HG03060 (cell line): Measurements from ENCODE around the gene GLUL.
"Not testable (repeated sequence)": the region's sequence is repeated elsewhere in the genome, so short reads cannot be mapped to it uniquely, and the experiment has no call there.

Source experiments
- ATAC-seq: cut with Tn5 transposase; IDR thresholded peaks from one replicate; pipeline ENCODE4 v1.9.1; 2021; ENCODE audit warnings: low read depth, moderate number of reproducible peaks; ENCODE audit not compliant: unreplicated experiment

GLUL gene

DNA sequence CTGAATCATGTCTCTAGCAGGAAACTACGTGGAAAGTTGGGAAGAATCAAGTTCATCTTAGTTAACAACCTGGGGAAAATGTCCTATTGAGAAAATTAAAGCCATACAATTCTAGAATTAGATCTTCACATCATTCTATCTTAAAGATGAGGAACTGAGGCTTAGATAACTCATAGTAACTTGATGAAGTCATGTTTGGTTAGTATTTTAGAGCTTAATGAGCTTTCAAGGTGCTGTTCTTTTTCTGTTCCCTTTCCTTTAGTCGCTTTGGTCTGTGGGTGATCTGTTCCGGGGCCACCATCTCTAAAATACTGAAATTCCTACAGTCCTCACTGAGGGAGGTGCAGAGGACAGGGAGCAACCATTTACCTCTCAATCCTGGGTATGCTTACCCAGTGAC, 4.3 kb upstream of the GLUL start:
- ATAC-seq: no peak

DNA sequence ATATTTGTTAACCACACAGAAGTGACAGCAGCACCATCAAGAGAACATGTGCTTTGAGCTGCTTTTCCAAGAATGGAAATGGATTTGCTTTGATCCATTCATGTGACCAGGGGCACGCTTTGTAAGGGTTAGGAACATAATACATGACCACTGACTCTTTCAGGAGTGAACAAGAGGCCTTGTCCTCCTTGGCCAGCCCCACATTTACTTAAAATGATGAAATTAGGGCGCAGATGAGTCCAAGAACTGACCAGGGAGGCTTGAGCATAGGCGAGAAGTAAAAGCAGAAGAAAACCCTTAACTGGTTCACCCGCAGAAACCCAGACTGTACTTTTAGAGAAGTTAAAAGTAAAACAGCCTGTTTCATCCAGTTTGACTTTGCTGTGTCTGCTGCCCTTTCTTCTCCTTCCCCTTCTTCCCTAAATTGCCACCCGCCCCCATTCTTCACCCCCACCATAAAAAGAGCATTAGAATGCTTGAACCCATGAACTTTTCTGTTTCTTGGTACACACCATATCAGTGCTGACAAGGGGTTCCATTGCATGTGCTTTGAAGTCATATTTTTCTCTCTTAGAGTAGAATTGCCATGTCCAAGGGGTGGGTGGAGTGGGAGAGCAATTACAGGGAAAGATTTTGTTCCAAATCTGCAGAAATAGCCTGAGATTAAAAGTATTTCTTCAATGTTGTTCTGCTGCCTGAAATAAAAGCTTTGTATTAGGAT, 2.6 kb upstream of the GLUL start:
- ATAC-seq: no peak

DNA sequence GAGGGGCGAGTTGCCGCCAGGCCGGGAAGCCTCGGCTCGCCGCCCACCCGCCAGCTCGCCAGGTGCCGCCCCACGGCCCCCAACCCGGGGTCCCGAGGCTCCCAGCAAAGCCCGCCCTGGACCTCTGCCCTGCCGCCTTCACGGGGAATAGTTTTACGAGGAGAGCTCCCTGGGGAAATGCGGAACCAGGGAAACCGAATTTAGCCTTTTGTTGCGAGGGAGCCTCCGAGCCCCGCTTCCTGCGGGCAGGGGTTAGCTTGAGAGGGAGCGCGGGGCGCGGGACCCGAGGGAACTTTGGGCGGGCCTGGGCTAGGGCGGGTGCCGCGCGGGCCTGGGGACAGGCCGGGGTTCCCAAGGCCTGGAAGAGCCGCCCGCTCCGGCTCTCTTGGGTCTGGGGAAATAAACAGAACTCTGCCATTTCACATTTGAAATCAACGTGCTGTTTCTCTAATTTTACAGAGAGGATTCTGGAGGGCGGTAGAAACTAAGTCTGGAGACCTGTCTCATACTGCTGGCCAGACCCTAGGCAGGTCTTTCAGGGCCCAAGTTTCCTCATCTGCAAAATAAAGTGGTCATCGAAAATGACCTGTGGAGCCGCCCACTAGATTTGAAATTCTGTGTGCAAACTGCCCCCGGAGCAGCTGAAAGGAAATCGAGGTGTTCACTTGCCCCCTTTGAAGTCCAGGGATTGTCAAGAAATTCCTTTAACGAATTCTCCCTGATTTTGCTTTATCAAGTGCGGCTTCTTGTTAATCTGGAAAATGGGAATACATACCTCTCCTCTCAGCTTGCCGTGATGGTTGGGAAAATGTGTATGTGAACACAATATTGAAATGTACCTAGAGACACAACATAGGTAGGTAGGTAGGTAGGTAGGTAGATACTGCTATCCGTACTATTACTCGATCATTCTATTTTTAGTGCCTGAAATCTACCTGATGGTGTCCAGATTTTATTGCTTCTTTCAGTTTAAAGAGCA, 749 bp upstream of the GLUL start:
- no peak for ATAC-seq

DNA sequence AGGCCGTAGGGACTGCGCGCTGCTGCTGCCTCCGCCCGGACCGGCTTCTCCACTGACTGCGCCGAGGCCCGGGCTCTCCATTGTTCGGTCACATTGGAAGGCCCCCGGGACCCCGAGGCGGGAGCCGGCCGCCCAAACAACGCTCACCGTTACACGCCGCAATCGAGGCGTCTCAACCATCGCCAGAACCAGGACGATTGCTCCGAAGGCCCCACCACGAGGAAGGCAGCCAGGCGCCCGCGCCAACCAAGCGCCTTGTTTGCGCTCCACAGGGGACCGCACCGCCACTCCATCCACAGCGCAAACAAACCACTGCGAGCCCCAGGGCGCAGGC, 595 bp downstream of the GLUL start:
- ATAC-seq: no peak

DNA sequence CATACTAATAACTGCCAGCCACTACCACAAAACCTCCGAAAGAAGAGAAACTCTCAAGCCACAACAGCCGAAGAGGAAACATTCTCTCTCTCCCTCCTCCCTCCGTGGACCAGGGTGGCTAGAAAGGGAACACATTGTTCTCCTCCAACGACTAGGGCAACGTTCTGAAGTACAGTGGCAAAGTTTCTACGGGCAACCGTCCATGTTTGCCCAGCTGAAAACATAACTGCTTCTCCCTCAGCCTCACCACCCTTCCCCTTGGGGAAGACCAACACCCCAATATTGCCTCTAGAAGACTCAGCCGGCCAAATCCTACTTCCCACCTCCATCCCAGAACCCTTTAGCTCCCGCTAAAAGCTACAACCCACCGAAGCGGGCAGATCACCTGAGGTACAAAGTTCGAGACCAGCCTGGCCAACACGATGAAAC, 2.0 kb downstream of the GLUL start:
- ATAC-seq: no peak

DNA sequence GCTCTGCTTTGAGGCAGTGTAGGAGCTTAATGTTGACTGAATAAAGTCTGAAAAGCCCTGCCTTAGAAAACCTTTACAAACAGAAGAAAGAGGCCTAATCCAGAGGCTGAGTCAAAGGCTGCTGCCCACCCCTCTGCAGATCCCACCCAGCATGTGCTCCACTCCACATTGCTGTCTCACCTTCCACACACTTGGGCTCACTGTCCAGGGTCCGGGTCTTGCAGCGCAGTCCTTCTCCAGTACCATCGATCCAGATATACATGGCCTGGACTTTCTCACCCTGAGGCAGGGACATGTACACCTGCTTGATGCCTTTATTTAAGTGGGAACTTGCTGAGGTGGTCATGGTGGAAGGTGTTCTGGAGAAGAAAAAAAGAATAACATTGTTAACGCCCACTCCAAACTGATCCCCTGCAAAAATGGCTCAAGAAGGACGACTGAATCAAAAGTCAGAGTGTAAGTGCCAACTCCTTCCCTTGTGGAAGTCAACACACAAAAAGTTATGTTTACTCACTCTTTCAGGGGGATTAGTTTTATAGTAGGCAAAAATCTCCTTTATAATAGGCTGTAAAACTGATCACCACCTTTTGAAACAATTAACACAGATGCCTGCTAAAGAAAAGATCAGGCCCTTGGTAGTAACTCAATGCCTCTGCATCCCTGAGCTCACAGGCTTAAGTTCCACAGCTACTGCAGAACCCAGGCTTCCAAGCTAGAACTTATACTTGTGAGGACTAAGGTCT, 3.0 kb downstream of the GLUL start:
- ATAC-seq: no peak

DNA sequence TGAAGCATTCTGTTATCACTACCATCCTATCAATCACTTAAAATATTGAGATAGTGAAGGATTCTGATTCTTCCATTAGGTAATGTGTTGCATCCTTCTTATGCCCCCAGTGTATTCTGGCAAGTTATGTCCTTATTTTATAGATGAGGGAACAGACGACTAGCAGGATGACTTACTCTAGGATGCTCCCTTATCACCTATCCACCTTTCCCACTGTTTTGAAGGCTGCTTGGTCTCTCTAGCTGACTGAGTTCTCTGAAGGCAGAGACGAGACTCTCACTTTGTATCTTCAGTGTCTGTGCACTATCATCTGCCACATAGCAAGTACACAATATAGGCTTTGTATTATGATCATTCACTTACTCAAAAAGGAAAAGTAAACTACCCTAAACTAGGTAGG, 4.0 kb downstream of the GLUL start:
- no peak for ATAC-seq

DNA sequence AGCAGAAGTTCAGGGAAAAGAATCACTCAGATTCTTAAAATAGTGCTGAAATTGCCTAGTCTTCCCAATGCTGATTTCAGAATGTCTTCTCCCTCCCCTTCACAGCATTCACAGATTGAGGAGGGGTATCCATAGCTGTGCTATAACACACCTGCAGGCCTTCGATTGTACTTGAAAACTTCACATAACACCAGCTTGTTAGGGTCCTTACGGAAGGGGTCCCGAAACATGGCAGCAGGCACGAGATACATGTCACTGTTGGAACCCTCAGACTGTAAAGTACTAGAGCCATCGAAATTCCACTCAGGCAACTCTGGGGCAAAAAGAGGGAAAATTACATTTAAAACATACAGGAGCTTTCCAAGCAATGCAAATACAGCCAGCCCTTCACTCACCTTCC, 4.6 kb downstream of the GLUL start:
- ATAC-seq: no peak

DNA sequence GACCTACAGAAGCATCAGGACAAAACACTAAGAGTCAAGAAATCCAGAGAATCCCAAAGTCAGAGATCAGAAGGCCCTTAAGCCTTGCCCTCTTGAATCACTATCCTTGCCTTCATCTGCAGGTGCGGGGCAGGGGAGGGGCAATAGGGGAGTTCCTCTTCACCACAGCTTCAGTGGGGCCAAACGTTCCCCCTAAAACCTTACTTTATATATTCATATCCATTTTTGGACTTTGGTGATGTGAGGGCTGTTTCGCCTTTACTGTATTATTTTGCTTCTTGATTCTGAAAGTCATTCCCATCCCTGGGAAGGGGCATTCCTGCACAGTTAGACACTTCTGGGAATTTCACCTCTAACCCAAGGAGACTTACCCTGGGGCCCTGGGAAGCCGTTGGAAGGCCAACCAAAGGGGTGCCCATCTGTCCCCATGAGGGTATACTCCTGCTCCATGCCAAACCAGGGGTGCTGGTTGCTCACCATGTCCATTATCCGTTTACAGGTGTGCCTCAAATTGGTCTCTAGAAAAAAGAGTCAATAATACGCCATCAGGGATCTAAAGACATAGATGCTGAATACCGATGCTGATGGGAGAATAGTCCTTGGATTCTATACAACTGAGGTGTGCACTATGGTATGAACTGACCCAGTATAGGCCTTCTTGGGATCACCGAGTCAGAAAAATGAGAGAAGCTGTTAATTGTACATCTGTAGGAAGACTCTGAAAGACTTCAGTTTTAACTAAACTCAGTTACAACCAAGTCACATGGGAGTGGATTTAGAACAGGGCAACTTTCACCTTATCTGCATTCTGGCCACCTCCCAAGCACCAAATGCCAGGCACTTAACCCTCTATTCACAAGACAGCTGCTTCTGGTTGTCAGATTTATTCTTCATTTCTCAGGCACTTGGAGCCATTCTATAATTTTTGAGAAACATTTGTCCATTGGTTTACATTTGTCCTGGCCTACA, 5.4 kb downstream of the GLUL start:
- no peak for ATAC-seq

DNA sequence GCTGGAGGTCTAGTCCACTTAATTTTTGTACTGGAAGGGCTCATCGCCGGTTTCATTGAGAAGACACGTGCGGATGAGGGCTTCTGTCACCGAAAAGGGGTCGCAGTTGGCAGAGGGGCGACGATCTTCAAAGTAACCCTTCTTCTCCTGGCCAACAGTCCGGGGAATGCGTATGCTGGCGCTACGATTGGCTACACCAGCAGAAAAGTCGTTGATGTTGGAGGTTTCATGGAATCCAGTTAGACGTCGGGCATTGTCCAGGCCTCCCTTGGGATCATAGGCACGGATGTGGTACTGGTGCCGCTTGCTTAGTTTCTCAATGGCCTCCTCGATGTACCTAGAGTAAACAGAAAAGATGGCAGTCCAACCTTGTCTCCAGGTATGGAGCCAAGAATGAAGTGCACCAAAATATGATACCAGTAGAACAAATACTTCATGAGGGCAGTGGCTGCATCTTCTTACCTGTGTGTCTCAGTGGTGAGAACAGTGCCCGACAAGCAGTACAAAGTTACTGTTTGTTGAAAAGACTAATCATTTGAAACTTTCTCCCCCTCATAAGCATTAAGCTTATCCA, 7.1 kb downstream of the GLUL start:
- no peak for ATAC-seq

DNA sequence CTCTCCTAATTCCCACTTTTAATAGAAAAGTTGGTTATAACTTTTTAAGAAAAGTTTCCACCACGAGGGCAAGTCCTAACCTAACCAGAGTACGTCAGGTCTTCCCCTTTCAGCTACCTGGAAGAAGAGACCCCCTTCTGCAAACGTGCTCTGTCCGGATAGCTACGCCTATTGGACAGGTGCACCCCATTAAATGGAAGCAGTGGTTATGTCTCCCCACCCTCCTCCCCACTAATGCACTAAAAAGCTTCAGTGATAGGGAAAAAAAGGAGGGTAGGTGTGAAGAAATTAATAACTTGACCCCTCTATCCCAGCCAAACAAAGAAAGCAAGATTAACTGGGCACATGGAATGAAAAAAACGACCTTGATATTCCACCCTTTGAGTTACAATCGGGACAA, 7.7 kb downstream of the GLUL start:
- no peak for ATAC-seq

DNA sequence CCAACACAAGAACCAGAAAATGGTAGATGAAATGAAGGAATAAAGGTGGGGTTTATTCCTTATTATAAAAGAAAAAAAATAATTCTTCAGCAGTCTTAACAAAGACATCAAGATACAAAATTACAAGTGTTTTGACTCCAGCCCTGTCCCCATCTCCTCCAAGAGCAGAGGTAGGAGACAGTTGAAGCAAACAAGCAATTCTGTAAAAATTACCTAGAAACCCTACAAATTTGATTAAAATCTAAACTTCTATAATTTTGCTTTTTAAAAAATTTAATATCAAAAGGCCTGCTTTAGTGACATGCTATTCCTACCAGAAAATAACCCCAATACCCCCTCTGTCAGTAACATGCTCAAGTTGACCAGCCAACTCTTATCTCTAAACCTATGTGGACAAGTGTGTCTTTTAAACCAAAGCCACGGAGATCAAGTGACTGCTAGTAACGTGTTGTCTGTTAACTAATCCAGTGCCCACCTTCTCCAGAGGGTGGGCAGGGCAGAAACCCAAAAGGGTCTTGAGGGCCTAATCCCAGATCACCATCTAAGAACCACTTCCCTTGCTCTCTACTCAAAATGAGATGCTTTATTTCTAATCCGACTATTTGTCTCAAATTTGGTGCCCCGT, 8.4 kb downstream of the GLUL start:
- no peak for ATAC-seq

DNA sequence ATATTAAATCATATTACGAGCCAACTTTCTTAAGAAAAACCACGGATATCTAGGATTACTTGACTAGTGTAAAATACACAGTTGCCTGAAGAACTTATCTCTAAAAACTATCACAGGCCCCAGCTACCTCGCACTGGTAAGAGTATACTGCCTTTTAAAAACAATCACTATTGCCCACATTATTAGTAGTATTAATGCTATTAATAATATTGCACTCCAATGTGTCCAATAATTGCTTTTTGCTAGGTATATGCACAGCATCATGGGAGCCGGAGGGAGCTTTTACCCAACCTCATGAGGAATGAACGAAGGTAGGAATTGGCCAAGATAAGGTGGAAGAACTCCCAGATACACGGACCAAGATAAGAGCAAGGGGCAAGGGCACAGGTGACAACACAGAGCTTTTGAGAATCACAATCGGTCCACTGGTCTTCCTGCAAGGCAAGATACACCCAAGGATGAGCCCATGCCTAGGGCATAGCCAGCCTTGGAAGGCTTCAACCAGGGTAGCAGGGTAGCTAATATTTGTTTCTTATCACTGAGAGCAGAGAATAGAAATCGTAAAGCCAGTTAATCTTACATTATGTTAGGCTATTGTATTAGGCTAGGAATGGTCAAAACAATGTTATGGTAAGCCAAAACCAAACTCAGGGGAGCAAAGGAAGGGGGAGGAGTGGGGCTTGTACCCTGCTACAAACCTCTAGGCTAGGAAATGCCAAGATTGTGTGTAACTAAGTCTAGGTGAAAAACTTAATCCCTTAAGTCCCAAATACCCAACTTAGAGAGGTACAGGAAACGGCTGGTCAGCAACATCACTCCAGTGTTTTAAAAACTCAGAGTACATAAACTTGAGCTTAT, 9.4 kb downstream of the GLUL start:
- ATAC-seq: no peak

DNA sequence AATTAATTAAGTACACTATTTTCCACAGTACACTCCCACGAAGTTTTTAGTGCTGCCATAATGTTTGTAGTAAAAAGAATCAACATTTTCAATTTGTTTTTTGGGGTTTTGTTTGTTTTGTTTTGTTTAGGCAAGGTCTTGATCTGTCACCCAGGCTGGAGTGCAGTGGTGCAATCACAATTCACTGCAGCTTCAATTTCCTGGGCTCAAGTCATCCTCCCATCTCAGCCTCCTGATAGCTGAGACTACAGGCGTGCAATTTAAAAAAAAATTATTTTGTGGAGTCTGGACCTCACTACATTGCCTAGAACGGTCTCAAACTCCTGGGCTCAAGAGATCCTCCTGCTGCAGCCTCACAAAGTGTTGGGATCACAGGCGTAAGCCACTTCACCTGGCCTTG, 11.4 kb downstream of the GLUL start:
- no peak for ATAC-seq

DNA sequence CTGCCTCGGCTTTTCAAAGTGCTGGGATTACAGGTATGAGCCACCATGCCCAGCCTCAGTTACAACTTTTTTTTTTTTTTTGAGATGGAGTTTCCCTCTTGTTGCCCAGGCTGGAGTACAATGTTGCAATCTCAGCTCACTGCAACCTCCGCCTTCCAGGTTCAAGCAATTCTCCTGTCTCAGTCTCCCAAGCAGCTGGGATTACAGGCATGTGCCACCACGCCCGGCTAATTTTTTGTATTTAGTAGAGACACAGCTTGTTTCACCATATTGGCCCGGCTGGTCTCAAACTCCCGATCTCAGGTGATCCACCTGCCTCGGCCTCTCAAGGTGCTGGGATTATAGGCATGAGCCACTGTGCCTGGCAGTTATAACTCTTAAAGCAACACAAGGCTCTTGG, 11.8 kb downstream of the GLUL start:
- not testable (repeated sequence) for ATAC-seq

DNA sequence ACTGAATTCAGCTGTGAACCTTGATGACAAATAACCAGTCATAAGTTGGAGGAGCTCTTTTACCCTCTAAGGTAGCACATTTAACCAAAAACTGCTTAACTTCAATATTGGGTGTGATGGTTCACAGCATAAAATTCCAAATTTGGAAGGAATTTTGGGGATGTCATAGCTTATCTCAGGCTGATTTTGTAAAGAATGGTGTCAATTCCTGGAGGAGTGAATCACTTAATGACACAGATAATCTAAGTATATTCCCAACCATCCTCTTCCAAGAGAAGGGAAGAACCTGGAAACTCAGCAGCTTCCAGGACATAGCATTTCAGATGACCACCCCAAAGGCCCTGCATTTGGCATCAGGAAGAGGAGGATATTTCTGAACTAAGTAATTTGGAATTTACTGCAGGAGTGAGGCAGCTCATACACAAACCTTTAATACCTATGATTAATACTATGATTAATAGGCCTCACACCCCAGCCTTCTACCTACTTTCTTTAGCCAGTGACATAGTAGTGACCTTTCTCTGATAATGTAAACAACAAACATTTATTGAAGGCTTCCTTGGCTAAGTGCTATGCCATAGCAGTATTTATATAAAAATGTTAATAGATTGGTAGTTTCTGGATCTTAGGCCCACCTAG, 14.5 kb downstream of the GLUL start:
- ATAC-seq: no peak

DNA sequence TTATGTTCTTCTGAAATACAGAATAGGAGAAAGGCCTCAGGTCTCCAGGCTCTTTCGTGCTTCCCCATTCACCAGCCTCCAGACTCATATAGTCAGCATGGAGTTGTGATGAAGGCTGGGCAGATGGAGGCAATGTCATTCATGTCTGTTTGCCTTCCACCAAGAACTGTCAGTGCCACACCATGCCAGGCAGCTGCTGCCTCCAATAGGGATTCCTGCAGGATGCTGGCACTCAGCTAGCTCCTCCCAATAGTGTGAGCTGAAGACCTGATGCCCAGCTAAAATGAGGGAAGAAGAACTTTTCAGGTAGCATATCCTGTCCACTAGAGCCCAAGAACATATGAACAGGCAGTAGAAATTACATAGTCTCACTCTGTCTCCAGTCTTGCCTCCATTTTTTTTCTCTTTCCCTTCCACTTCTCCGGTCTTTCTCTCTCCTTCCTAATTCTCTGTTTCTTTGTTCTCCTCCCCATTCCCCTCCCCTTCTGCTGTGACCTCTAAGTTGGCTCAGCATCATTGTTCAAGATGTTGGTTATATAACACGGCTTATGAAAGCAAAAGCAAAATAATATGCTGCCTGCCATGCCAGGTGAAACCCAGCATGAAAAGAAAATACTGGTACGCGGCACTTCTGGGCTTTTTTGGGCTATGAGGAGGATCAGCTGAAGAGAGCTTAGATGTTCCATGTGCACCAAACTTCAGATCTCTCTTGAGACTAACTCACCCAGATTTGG, 17.3 kb downstream of the GLUL start:
- ATAC-seq: no peak
